ENCODE measurements around the gene NFE2L1. TPM values are rescaled to one million over a fixed set of nuclear protein-coding genes. Genes with fewer than 3 reads are reported as not detected.

The NFE2L1 gene
- total RNA-seq, 4 donors from 2014 or later: 123 to 168 (median 131) TPM

- WGBS, 2 donors: 1 to 5% methylated on average over 15 to 42 of the region's 54 CpGs
- peak overlapping the region in 1 of 3 donors; percentile 37 for H3K4me3 ChIP-seq (replicated peaks in 1 of 3)
- no peaks in the 10 kb centered on the region for H3K36me3 ChIP-seq
- intact Hi-C loops (cut with DNase I): loop anchor here (2.0 kb wide), 1 partner anchor 107 kb away; no protein-coding TSS in a partner anchor
- TF ChIP-seq, protein P1, sequence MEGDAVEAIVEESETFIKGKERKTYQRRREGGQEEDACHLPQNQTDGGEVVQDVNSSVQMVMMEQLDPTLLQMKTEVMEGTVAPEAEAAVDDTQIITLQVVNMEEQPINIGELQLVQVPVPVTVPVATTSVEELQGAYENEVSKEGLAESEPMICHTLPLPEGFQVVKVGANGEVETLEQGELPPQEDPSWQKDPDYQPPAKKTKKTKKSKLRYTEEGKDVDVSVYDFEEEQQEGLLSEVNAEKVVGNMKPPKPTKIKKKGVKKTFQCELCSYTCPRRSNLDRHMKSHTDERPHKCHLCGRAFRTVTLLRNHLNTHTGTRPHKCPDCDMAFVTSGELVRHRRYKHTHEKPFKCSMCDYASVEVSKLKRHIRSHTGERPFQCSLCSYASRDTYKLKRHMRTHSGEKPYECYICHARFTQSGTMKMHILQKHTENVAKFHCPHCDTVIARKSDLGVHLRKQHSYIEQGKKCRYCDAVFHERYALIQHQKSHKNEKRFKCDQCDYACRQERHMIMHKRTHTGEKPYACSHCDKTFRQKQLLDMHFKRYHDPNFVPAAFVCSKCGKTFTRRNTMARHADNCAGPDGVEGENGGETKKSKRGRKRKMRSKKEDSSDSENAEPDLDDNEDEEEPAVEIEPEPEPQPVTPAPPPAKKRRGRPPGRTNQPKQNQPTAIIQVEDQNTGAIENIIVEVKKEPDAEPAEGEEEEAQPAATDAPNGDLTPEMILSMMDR (IDR thresholded peaks at IDR 0.05): peak in 5 of 6 experiments; percentile 12 to 45 (median 34)
- peak in 1 of 2 donors; percentile 65 for TF ChIP-seq POLR2A (IDR thresholded peaks at IDR 0.05)
- no peaks in the 10 kb centered on the region for H3K27me3 ChIP-seq
- H3K9me3 ChIP-seq: no peaks in the 10 kb centered on the region
- DNase-seq: peak; percentile 96 to 97
- peaks cover 27 to 33% of the 10 kb centered on the region in 2 donors for H3K4me1 ChIP-seq
- H3K27ac ChIP-seq: peak overlapping the region; percentile 86 to 92 (median 88)
These were observed 24.6 kb upstream of the NFE2L1 start for GRCh38 chr17:48023400-48024148.

GRCh38 chr17:48024149-48025039 is 23.8 kb upstream of the NFE2L1 start:
- peaks cover 27 to 33% of the 10 kb centered on the region in 2 donors for H3K4me1 ChIP-seq
- WGBS, 2 donors: 1% methylated on average over 31 to 41 of the region's 54 CpGs
- H3K9me3 ChIP-seq: no peaks in the 10 kb centered on the region
- intact Hi-C loops (cut with DNase I): loop anchor here (2.0 to 5.0 kb wide), 2 partner anchors 48 to 106 kb away; no protein-coding TSS in a partner anchor
- H3K27me3 ChIP-seq: no peaks in the 10 kb centered on the region
- H3K27ac ChIP-seq: peak overlapping the region; percentile 86 to 92 (median 88)
- TF ChIP-seq POLR2A (IDR thresholded peaks at IDR 0.05): no peak
- TF ChIP-seq, protein P1 (IDR thresholded peaks at IDR 0.05): peak in 1 of 6 experiments; percentile 3
- H3K36me3 ChIP-seq: no peaks in the 10 kb centered on the region
- H3K4me3 ChIP-seq (replicated peaks in 1 of 3): peak overlapping the region; percentile 1 to 37 (median 18)
- DNase-seq: peak; percentile 62 to 66

GRCh38 chr17:48025040-48025903 is 22.9 kb upstream of the NFE2L1 start:
- peak in 1 of 2 donors; percentile 80 for TF ChIP-seq POLR2A (IDR thresholded peaks at IDR 0.05)
- TF ChIP-seq, protein P1 (IDR thresholded peaks at IDR 0.05): peak; percentile 43 to 96 (median 84)
- H3K4me3 ChIP-seq (replicated peaks in 1 of 3): peak overlapping the region in 2 of 3 donors; percentile 37 to 39
- H3K27me3 ChIP-seq: no peaks in the 10 kb centered on the region
- H3K27ac ChIP-seq: peak overlapping the region; percentile 83 to 88 (median 86)
- intact Hi-C loops (cut with DNase I): loop anchor here (2.0 to 5.0 kb wide), 2 partner anchors 47 to 106 kb away; no protein-coding TSS in a partner anchor
- no peaks in the 10 kb centered on the region for H3K36me3 ChIP-seq
- 1 to 2% methylated on average over 34 to 39 of the region's 56 CpGs for WGBS, 2 donors
- H3K4me1 ChIP-seq: peaks cover 27 to 33% of the 10 kb centered on the region in 2 donors
- DNase-seq: peak; percentile 100
- no peaks in the 10 kb centered on the region for H3K9me3 ChIP-seq

- Histone ChIP-seq H3K36me3 (no peaks in the 10 kb centered on the region), H3K4me3 (replicated peaks in 1 of 3) (peak overlapping the region in 1 of 3 donors; percentile 34), H3K27ac (peak overlapping the region; percentile 76 to 83 (median 82)), H3K4me1 (peaks cover 27 to 33% of the 10 kb centered on the region in 2 donors), H3K9me3 (no peaks in the 10 kb centered on the region), H3K27me3 (no peaks in the 10 kb centered on the region)
- WGBS, 2 donors: 35 to 58% methylated on average over 8 of the region's 8 CpGs
- no peak for TF ChIP-seq POLR2A (IDR thresholded peaks at IDR 0.05)
- intact Hi-C loops (cut with DNase I): loop anchor here (2.0 to 5.0 kb wide), 2 partner anchors 46 to 105 kb away; no protein-coding TSS in a partner anchor
- no peak for DNase-seq
These were observed 22.2 kb upstream of the NFE2L1 start for GRCh38 chr17:48025904-48026501.

All from thyroid gland (tissue), 4 donors.